GM21737 (cell line): ENCODE results near the gene DHTKD1.
"Not testable (repeated sequence)": the region's sequence is repeated elsewhere in the genome, so short reads cannot be mapped to it uniquely, and the experiment has no call there.

Experiments used
- ATAC-seq: cut with Tn5 transposase; IDR thresholded peaks from one replicate; pipeline ENCODE4 v1.9.1; 2021; ENCODE audit warnings: mild to moderate bottlenecking, moderate library complexity; ENCODE audit not compliant: unreplicated experiment

The DHTKD1 gene

GRCh38 chr10:12062754-12063482 is 5.8 kb upstream of the DHTKD1 start:
- ATAC-seq = no peak

- ATAC-seq = no peak
Measured at GRCh38 chr10:12063483-12063818, 5.3 kb upstream of the DHTKD1 start.

- ATAC-seq = no peak
Measured at GRCh38 chr10:12067336-12067735, 1.4 kb upstream of the DHTKD1 start.

GRCh38 chr10:12071441-12071840 is 2.7 kb downstream of the DHTKD1 start:
- ATAC-seq = not testable (repeated sequence)

- no peak for ATAC-seq
Measured at GRCh38 chr10:12073526-12073925, 4.8 kb downstream of the DHTKD1 start.

GRCh38 chr10:12077580-12078180 is 8.9 kb downstream of the DHTKD1 start:
- no peak for ATAC-seq

- ATAC-seq = no peak
Measured at GRCh38 chr10:12081470-12081869, 12.7 kb downstream of the DHTKD1 start.

GRCh38 chr10:12081879-12082557 is 13.3 kb downstream of the DHTKD1 start:
- ATAC-seq = no peak

GRCh38 chr10:12088919-12089318 is 20.2 kb downstream of the DHTKD1 start:
- ATAC-seq = no peak

GRCh38 chr10:12091421-12091820 is 22.7 kb downstream of the DHTKD1 start:
- ATAC-seq = no peak

GRCh38 chr10:12097361-12097760 is 28.6 kb downstream of the DHTKD1 start:
- ATAC-seq = not testable (repeated sequence)

- ATAC-seq = no peak
Measured at GRCh38 chr10:12097791-12098190, 29.0 kb downstream of the DHTKD1 start.

GRCh38 chr10:12098966-12099365 is 30.2 kb downstream of the DHTKD1 start:
- ATAC-seq = no peak

GRCh38 chr10:12103802-12104201 is 35.0 kb downstream of the DHTKD1 start:
- ATAC-seq = no peak

GRCh38 chr10:12107781-12108180 is 39.0 kb downstream of the DHTKD1 start:
- no peak for ATAC-seq

GRCh38 chr10:12109286-12109685 is 40.5 kb downstream of the DHTKD1 start:
- ATAC-seq = no peak

GRCh38 chr10:12111528-12111927 is 42.8 kb downstream of the DHTKD1 start:
- no peak for ATAC-seq

- no peak for ATAC-seq
Measured at GRCh38 chr10:12113627-12114026, 44.9 kb downstream of the DHTKD1 start.

GRCh38 chr10:12121673-12122072 is 52.9 kb downstream of the DHTKD1 start:
- ATAC-seq = no peak

- peak; percentile 91 for ATAC-seq
Measured at GRCh38 chr10:12129222-12130111, 60.7 kb downstream of the DHTKD1 start, which contains the start of gene SEC61A2. TSS of gene SEC61A2 (plus strand) at chr10:12129677. CDS start at chr10:12129788, 111 bp downstream.

GRCh38 chr10:12130237-12130872 is 61.6 kb downstream of the DHTKD1 start:
- peak; percentile 44 for ATAC-seq
